SH-SY5Y (cell line): ENCODE data around the gene NFKBIB.

ENCODE experiments used
- GATA2 ChIP-seq: IDR thresholded peaks from 2 replicates; pipeline ENCODE4 v1.6.1; 2011; ENCODE audit warnings: mild to moderate bottlenecking, low read depth, low read length
- GATA3 ChIP-seq: IDR thresholded peaks from 2 replicates; pipeline ENCODE4 v1.6.1; 2011; ENCODE audit warnings: low read depth, mild to moderate bottlenecking, low read length, moderate library complexity

NFKBIB gene

GRCh38 chr19:38899447-38900201, at the start of gene NFKBIB, which contains the start of gene SIRT2:
Gene NFKBIB, plus strand, starts transcription at chr19:38899969. Its CDS starts 64 bp downstream, at chr19:38900033.
Gene SIRT2, minus strand, starts transcription at chr19:38899618. Its CDS starts 97 bp downstream, at chr19:38899521.
- TF ChIP-seq GATA3 (no peak), GATA2 (peak; percentile 37; the same call in 1 of the 2 replicates)

- TF ChIP-seq GATA3 (no peak), GATA2 (peak; percentile 90)
Measured at GRCh38 chr19:38850436-38850975, 49.3 kb upstream of the NFKBIB start.

- TF ChIP-seq GATA2: no peak
- TF ChIP-seq GATA3: no peak
Measured at GRCh38 chr19:38850976-38851621, 48.7 kb upstream of the NFKBIB start.

DNA sequence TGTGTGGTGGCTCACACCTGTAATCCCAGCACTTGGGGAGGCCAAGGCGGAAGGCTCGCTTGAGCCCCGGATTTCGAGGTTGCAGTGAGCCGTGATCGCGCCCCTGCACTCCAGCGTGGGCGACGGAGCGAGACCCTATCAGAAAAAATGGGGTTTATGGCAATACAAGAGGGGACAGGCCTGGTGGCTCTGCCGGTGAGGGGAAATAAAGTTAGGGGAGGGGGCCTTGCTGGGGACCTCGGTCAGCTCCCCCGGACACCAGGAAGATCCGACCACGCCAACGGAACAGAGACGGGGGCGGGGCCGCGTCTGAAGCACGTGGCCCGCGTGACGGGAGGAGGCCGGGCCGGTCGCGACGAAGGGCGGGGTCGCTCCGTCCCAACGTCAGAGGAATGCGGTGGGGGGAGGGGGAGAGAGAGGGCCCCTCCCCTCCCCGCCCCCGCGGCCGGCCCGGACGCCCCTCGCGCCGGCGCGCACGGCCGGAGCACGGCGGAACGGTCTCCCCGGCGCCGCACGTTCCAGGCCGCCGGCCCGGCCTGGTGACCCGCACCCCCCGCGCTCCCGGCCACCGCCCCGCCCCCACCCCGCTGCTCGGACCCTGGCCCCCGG, 48.0 kb upstream of the NFKBIB start:
- TF ChIP-seq GATA2: no peak
- no peak for TF ChIP-seq GATA3

GRCh38 chr19:38852231-38853044, 47.3 kb upstream of the NFKBIB start:
- TF ChIP-seq GATA3: no peak

- TF ChIP-seq GATA2: no peak
- no peak for TF ChIP-seq GATA3
Measured at GRCh38 chr19:38853214-38853613, 46.6 kb upstream of the NFKBIB start.

DNA sequence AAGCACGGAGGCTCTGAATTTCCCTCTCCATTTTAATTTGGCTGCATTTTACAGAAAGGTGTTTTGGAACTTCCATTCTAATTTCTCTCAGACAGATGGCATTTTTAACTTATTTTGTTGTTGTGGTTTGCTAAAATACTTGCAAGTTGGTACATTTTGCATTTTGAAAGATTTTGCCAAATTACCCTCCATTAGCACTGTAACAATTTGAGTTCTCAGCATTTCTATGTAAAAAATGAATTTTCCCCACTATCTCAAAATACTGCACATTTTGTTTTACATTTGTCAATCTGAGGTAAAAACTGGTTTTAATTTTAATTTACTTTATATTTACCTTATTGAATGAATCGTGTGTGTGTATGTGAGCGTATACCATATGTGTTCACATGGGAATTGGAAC, 43.0 kb upstream of the NFKBIB start:
- TF ChIP-seq GATA2 (no peak), GATA3 (no peak)

DNA sequence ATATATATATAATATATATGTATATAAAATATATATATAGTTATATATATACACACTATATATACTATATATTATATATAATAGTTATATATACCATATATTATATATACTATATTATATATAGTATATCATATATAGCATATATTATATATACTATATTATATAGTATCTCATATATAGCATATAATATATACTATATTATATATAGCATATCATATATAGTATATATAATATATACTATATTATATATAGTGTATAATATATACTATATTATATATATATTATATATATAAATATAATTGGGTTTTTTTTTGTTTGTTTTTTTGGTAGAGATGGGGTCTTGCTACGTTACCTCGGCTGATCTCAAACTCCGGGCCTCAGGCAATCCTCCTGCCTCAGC, 38.4 kb upstream of the NFKBIB start:
- TF ChIP-seq GATA2: no peak

GRCh38 chr19:38862321-38863059, 37.3 kb upstream of the NFKBIB start:
- peak; percentile 100 for TF ChIP-seq GATA2
- peak; percentile 96 for TF ChIP-seq GATA3

DNA sequence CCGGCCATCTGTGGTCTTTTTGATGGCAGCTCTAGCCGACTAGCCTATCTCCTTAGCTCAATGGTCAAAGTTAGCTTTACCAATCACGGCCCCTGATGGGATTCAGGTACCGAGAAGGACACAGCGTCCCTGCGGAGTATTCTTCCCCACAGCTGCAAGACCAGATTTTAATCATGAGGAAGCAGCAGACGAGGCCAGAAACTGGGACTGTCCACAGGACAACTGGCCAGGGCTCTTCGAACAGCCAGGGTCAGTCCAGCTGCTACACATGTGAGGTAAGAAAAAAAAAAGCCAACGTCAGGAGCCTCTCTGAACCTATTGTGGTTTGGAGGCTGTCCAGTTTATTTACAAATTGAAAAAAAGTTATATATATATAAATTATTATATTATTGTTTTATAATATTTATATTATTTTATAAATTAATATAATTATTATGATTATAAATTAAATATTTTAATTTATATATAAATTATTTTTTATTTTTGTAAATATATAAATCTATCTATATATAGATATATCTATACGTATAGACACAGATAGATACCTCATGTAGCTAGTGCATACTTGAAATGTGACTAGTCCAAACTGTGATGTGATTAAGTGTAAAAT, 32.5 kb upstream of the NFKBIB start:
- TF ChIP-seq GATA3 (no peak), GATA2 (no peak)

DNA sequence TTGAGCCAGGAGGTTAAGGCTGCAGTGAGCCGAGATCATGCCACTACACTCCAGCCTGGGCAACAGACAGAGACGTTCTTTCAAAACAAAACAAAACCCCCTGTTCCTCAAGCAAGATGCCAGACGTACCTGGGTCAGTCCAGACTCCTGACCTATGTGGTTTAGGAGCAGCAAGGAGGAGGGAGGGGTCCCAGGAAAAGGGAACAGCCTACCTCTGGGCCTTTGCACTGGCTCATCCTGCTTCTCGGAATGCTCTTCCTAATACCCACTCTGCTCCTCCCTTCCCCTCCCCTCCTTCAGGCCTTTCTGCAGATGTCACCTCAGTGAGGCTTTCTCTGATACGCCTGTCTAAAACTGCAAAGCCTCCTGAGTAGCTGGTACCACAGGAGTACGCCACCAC, 31.2 kb upstream of the NFKBIB start:
- TF ChIP-seq GATA3: no peak

GRCh38 chr19:38869160-38869835, 30.5 kb upstream of the NFKBIB start:
- no peak for TF ChIP-seq GATA2
- no peak for TF ChIP-seq GATA3
